WERI-Rb-1 (cell line): ENCODE results near the gene ENHO.

ENCODE experiments used
- DNase-seq: peaks from one replicate; pipeline ENCODE4 v3.0.0-alpha.2; 2020
- H3K27ac ChIP-seq: fragments of 250-450 bp; sonication (Bioruptor Pico); 2 replicates; pipeline ENCODE4 v1.5.1; 2020; ENCODE audit warnings: mild to moderate bottlenecking, moderate library complexity
- H3K27me3 ChIP-seq: fragments of 250-450 bp; sonication (Bioruptor Pico); 2 replicates; pipeline ENCODE4 v1.5.1; 2021; ENCODE audit warnings: mild to moderate bottlenecking, low read depth, moderate library complexity; ENCODE audit not compliant: insufficient read depth, severe bottlenecking
- H3K36me3 ChIP-seq: fragments of 250-450 bp; sonication (Bioruptor Pico); 2 replicates; pipeline ENCODE4 v1.5.1; 2020; ENCODE audit warnings: mild to moderate bottlenecking, moderate library complexity
- H3K4me3 ChIP-seq: 2 replicates; pipeline ENCODE4 v1.5.1; 2011; ENCODE audit warnings: low read depth, mild to moderate bottlenecking, control low read depth, low read length
- H3K9me3 ChIP-seq: fragments of 250-450 bp; sonication (Bioruptor Pico); 2 replicates; pipeline ENCODE4 v1.5.1; 2021; ENCODE audit warnings: mild to moderate bottlenecking, moderate library complexity; ENCODE audit not compliant: severe bottlenecking
- TF ChIP-seq, protein P1 (sequence below): IDR thresholded peaks from 2 replicates; pipeline ENCODE4 v1.5.1; 2011; ENCODE audit warnings: low read depth, mild to moderate bottlenecking, control low read depth, inconsistent platforms, low read length

ENHO gene

DNA sequence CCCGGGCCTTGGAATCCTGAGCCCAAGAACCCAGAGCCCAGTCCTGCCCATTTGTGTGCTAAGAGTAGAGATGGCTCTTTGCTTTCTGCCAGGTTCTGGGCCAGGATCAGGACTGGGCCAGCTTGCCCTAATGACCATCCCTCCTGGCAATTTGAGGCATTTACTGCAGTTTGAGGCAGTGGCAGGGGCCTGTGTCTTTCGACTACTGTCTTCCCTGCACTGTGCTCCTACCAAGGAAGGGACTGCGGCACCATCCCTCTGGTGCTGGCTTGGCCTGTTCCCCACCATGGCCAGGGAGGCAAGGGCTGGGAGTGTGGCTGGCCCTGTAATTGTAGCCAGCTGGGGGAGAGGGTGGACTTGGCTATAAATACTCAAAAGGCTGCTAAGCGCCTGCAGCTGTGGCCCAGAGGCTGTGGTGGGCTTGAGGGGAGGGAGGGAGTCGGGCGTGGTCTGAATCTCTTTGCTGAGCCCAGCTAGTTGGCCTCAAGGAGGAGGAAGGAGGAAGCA, 4.6 kb downstream of the ENHO start:
- Histone ChIP-seq H3K4me3 (no peak overlapping the region), H3K9me3 (no peaks in the 10 kb centered on the region), H3K27me3 (peaks cover 28% of the 10 kb centered on the region), H3K27ac (no peak overlapping the region), H3K36me3 (no peaks in the 10 kb centered on the region)
- no peak for DNase-seq
- TF ChIP-seq, protein P1, sequence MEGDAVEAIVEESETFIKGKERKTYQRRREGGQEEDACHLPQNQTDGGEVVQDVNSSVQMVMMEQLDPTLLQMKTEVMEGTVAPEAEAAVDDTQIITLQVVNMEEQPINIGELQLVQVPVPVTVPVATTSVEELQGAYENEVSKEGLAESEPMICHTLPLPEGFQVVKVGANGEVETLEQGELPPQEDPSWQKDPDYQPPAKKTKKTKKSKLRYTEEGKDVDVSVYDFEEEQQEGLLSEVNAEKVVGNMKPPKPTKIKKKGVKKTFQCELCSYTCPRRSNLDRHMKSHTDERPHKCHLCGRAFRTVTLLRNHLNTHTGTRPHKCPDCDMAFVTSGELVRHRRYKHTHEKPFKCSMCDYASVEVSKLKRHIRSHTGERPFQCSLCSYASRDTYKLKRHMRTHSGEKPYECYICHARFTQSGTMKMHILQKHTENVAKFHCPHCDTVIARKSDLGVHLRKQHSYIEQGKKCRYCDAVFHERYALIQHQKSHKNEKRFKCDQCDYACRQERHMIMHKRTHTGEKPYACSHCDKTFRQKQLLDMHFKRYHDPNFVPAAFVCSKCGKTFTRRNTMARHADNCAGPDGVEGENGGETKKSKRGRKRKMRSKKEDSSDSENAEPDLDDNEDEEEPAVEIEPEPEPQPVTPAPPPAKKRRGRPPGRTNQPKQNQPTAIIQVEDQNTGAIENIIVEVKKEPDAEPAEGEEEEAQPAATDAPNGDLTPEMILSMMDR = no peak

DNA sequence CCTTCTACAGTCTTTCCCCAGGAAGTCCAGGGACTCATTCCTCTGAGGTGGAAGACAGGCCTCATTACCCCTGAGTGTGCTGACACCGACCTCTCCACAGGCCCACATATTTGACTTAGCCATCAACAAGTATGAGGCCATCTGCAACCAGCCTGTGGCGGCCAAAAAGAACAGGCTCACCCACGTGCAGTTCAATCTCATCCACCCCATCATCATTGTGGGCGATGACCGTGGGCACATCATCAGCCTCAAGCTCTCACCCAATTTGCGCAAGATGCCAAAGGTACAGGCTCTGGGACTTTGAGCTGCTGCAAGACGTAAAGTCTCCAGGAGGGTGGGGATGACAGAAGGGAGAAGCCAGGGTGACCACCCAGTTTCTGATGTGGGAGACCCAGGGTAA, 5.6 kb downstream of the ENHO start:
- DNase-seq = no peak
- TF ChIP-seq, protein P1 = no peak
- Histone ChIP-seq H3K27me3 (peaks cover 22% of the 10 kb centered on the region), H3K36me3 (no peaks in the 10 kb centered on the region), H3K4me3 (no peak overlapping the region), H3K27ac (no peak overlapping the region), H3K9me3 (no peaks in the 10 kb centered on the region)

DNA sequence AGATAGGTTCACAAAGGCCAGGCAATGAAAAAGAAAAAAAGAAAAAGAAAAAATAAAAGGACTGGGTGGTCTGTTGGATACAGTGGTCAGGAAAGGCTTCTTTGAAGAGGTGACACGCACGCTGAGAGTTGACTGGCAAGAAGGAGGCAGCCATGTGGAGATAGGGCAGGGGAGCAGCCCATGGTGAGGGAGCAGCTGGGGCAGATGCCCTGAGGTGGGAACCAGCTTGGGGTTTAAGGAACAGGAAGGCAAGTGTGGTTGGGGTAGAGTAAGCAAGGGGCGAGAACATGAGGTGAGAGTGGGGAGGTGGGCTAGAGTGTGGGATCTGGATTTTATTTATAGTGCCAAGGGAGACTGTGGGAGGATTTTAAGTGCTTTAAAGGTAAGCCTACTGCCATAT, 6.8 kb downstream of the ENHO start:
- no peaks in the 10 kb centered on the region for H3K9me3 ChIP-seq
- TF ChIP-seq, protein P1 = no peak
- DNase-seq = no peak
- no peak overlapping the region for H3K27ac ChIP-seq
- peaks cover 10% of the 10 kb centered on the region for H3K27me3 ChIP-seq
- H3K4me3 ChIP-seq = no peak overlapping the region
- no peaks in the 10 kb centered on the region for H3K36me3 ChIP-seq

DNA sequence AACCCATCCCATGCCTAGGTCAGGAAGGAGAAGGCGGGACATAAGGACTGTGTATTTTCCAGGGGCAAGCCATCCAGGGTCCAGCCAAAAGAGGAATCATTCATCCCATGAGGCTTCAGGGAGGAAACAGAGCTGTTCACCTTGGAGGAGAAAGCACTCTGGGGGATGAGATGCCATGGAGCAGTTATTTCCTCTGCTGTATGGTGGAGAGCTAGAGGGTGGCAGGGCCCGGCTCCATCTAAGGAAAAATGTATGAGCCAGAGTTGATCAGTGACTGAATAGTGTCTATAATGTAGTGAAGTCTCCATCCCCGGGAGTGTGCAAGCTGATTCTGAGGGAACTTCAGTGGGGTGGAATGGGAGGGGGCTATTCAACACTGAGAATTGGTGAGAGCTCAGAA, 8.0 kb downstream of the ENHO start:
- no peak overlapping the region for H3K27ac ChIP-seq
- H3K36me3 ChIP-seq = no peaks in the 10 kb centered on the region

DNA sequence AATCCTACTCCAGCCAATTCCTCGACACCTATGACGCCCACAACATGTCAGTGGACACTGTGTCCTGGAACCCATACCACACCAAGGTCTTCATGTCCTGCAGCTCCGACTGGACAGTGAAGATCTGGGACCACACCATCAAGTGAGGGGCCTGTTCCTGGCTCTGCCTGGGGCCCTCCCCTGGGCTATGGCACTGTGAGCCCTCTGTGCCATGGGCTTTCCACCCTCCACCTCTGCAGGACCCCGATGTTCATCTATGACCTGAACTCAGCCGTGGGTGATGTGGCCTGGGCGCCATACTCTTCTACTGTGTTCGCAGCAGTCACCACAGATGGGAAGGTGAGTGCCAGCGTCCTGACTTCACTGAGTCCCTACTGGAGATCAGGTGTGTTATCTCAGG, 8.4 kb downstream of the ENHO start:
- Histone ChIP-seq H3K27me3 (no peaks in the 10 kb centered on the region), H3K36me3 (no peaks in the 10 kb centered on the region), H3K9me3 (no peaks in the 10 kb centered on the region), H3K27ac (no peak overlapping the region), H3K4me3 (no peak overlapping the region)
- DNase-seq = no peak
- TF ChIP-seq, protein P1 = no peak

More for the DNA sequence above, 8.0 kb downstream of the ENHO start:
- no peak overlapping the region for H3K4me3 ChIP-seq
- TF ChIP-seq, protein P1 = no peak
- H3K27me3 ChIP-seq = no peaks in the 10 kb centered on the region
- no peak for DNase-seq
- H3K9me3 ChIP-seq = no peaks in the 10 kb centered on the region

DNA sequence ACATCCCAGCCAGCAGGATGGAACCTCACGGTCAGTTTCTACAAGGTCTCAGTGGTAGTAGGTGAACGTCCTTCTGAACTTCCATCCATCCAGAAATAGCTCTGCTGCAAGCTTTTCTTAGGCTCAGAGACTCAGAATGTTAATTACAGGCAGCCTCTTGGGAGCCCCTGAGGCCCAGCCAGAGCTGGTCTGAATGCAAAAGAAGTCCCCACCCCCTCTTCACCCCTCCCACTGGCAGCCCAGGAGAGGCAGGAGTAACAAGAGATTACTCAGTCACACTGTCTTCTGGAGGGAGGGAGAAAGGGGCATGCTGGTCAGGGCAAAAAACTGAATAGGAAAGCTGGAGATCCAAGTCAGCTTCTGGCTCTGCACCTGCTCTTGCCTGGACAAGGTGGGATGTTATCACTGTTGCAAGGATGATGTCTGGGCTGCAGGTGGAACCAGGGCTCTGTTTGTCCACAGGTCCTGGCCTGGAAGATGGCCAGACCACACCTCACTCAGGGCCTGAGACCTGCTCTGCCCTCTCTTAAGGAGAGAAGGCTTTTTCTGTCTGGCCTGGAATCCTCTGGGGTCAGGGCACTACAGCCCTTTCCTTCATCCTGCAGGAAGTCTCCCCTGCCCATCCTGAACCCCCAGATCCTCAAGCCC, 9.1 kb downstream of the ENHO start:
- DNase-seq = peak; percentile 46
- no peak overlapping the region for H3K27ac ChIP-seq

More for the DNA sequence above, 9.1 kb downstream of the ENHO start:
- H3K27me3 ChIP-seq = no peaks in the 10 kb centered on the region
- no peaks in the 10 kb centered on the region for H3K9me3 ChIP-seq
- no peaks in the 10 kb centered on the region for H3K36me3 ChIP-seq
- no peak overlapping the region for H3K4me3 ChIP-seq
- TF ChIP-seq, protein P1 = no peak
